ENCODE data around the gene PEX7.
"Not testable (repeated sequence)": the region's sequence is repeated elsewhere in the genome, so short reads cannot be mapped to it uniquely, and the experiment has no call there.

Gene PEX7

GRCh38 chr6:136895901-136896300, 73.5 kb downstream of the PEX7 start:
- TF ChIP-seq CTCF (IDR thresholded peaks at IDR 0.05; ENCODE audit: control insufficient read depth, extremely low read depth, insufficient read depth), result no peak
- DNase-seq (ENCODE audit: low read depth), result no peak
- no peak overlapping the region for H3K4me3 ChIP-seq (ENCODE audit: low read depth, low read length)

GRCh38 chr6:136897071-136897470, 74.7 kb downstream of the PEX7 start:
- peak; percentile 85 for DNase-seq (ENCODE audit: low read depth)
- H3K4me3 ChIP-seq (ENCODE audit: low read depth, low read length), result no peak overlapping the region
- no peak for TF ChIP-seq CTCF (IDR thresholded peaks at IDR 0.05; ENCODE audit: control insufficient read depth, extremely low read depth, insufficient read depth)

- DNase-seq (ENCODE audit: low read depth), result no peak
- no peak overlapping the region for H3K4me3 ChIP-seq (ENCODE audit: low read depth, low read length)
- no peak for TF ChIP-seq CTCF (IDR thresholded peaks at IDR 0.05; ENCODE audit: control insufficient read depth, extremely low read depth, insufficient read depth)
Measured at GRCh38 chr6:136901212-136901784, 78.9 kb downstream of the PEX7 start.

- not testable (repeated sequence) for H3K4me3 ChIP-seq (ENCODE audit: low read depth, low read length); DNase-seq (ENCODE audit: low read depth)
Measured at GRCh38 chr6:136904477-136904876, 82.1 kb downstream of the PEX7 start.

- H3K4me3 ChIP-seq (ENCODE audit: low read depth, low read length), result no peak overlapping the region
- no peak for DNase-seq (ENCODE audit: low read depth)
- TF ChIP-seq CTCF (IDR thresholded peaks at IDR 0.05; ENCODE audit: control insufficient read depth, extremely low read depth, insufficient read depth), result no peak
Measured at GRCh38 chr6:136914947-136915346, 92.6 kb downstream of the PEX7 start.

GRCh38 chr6:136918706-136919105, 96.3 kb downstream of the PEX7 start:
- no peak for TF ChIP-seq CTCF (IDR thresholded peaks at IDR 0.05; ENCODE audit: control insufficient read depth, extremely low read depth, insufficient read depth)
- H3K4me3 ChIP-seq (ENCODE audit: low read depth, low read length), result no peak overlapping the region
- DNase-seq (ENCODE audit: low read depth), result no peak

- H3K4me3 ChIP-seq (ENCODE audit: low read depth, low read length), result no peak overlapping the region
- TF ChIP-seq CTCF (IDR thresholded peaks at IDR 0.05; ENCODE audit: control insufficient read depth, extremely low read depth, insufficient read depth), result no peak
- DNase-seq (ENCODE audit: low read depth), result no peak
Measured at GRCh38 chr6:136920216-136920615, 97.8 kb downstream of the PEX7 start.
